ENCODE data around the gene GARIN5B. TPM values are rescaled to one million over a fixed set of nuclear protein-coding genes. Genes with fewer than 3 reads are reported as not detected.

GARIN5B gene
- total RNA-seq, 1 donor from 2014 or later = not detected

- TF ChIP-seq, protein P1, sequence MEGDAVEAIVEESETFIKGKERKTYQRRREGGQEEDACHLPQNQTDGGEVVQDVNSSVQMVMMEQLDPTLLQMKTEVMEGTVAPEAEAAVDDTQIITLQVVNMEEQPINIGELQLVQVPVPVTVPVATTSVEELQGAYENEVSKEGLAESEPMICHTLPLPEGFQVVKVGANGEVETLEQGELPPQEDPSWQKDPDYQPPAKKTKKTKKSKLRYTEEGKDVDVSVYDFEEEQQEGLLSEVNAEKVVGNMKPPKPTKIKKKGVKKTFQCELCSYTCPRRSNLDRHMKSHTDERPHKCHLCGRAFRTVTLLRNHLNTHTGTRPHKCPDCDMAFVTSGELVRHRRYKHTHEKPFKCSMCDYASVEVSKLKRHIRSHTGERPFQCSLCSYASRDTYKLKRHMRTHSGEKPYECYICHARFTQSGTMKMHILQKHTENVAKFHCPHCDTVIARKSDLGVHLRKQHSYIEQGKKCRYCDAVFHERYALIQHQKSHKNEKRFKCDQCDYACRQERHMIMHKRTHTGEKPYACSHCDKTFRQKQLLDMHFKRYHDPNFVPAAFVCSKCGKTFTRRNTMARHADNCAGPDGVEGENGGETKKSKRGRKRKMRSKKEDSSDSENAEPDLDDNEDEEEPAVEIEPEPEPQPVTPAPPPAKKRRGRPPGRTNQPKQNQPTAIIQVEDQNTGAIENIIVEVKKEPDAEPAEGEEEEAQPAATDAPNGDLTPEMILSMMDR (IDR thresholded peaks at IDR 0.05) = no peak
- no peaks in the 10 kb centered on the region for H3K9me3 Mint-ChIP-seq (ENCODE audit: low read depth)
- no peaks in the 10 kb centered on the region for H3K36me3 Mint-ChIP-seq (ENCODE audit: low read depth)
- no peak overlapping the region for H3K27ac Mint-ChIP-seq (ENCODE audit: unreplicated experiment)
- DNase-seq (ENCODE audit: low spot score) = no peak
- H3K4me3 Mint-ChIP-seq (ENCODE audit: unreplicated experiment) = no peak overlapping the region
- H3K27me3 Mint-ChIP-seq (ENCODE audit: low read depth) = peaks cover 38% of the 10 kb centered on the region
- peaks cover 14% of the 10 kb centered on the region for H3K4me1 Mint-ChIP-seq (ENCODE audit: low read depth)
Measured at GRCh38 chr19:55355213-55355821, 7.7 kb downstream of the GARIN5B start.

GRCh38 chr19:55354698-55355212 lies 8.3 kb downstream of the GARIN5B start, which contains the start of gene COX6B2:
COX6B2 (minus strand) TSS chr19:55354719; CDS start chr19:55354521, 198 bp downstream.
- TF ChIP-seq, protein P1 (IDR thresholded peaks at IDR 0.05) = no peak
- peaks cover 38% of the 10 kb centered on the region for H3K27me3 Mint-ChIP-seq (ENCODE audit: low read depth)
- H3K4me1 Mint-ChIP-seq (ENCODE audit: low read depth) = peaks cover 14% of the 10 kb centered on the region
- DNase-seq (ENCODE audit: low spot score) = peak; percentile 82
- no peaks in the 10 kb centered on the region for H3K36me3 Mint-ChIP-seq (ENCODE audit: low read depth)
- no peak within 1 kb of the TSS for H3K27ac Mint-ChIP-seq (ENCODE audit: unreplicated experiment)
- no peaks in the 10 kb centered on the region for H3K9me3 Mint-ChIP-seq (ENCODE audit: low read depth)
- H3K4me3 Mint-ChIP-seq (ENCODE audit: unreplicated experiment) = peak within 1 kb of the TSS; percentile 69

DNA sequence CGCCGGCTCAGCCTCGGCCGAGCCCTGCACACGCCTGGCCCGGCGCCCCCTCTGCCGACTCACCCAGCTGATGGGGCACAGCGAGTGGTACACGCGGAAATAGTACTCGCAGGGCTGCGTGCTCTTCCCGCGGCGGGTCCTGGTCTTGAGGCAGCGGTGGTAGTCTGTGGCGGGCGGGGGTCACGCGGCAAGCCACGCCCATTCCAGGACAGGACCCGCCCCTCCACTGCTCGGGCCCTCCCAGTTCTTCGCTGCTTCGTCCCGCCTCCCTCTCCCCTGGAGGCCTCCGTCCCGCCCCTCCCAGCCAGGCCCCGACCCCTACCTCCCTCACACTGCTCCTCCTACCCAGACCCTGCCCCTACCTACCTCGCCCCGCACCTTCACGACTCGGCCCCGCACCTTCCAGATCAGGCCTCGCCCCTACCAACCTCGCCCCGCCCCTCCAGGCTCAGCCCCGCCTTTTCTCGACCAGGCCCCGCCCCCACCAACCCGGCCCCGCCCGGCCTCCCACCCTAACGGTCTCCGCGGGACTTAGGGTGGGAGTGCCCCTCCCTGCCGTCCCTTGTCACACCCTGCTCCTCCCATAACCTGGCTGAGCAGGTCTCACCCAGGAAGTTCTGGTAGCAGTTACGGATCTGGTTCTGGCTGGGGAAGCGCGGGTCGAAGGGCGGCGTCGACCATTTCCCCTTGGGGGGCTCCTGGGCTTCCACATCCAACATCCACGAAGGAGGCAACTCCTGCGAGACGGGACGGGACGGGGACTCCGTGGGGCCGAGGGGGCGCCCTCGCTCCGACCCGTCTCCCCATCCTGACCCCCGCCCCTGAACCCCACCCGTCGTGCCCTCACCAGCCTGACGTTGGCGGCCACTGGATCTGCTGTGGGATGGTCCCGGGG lies 9.0 kb downstream of the GARIN5B start:
- peaks cover 38% of the 10 kb centered on the region for H3K27me3 Mint-ChIP-seq (ENCODE audit: low read depth)
- H3K4me1 Mint-ChIP-seq (ENCODE audit: low read depth) = peaks cover 14% of the 10 kb centered on the region
- TF ChIP-seq, protein P1 (IDR thresholded peaks at IDR 0.05) = no peak
- H3K36me3 Mint-ChIP-seq (ENCODE audit: low read depth) = no peaks in the 10 kb centered on the region
- no peaks in the 10 kb centered on the region for H3K9me3 Mint-ChIP-seq (ENCODE audit: low read depth)
- H3K4me3 Mint-ChIP-seq (ENCODE audit: unreplicated experiment) = peak overlapping the region; percentile 69
- peak; percentile 65 for DNase-seq (ENCODE audit: low spot score)
- no peak overlapping the region for H3K27ac Mint-ChIP-seq (ENCODE audit: unreplicated experiment)

GRCh38 chr19:55353356-55353802 lies 9.7 kb downstream of the GARIN5B start:
- Mint-ChIP-seq H3K36me3 (ENCODE audit: low read depth) (no peaks in the 10 kb centered on the region), H3K27ac (ENCODE audit: unreplicated experiment) (peak overlapping the region; percentile 22), H3K4me3 (ENCODE audit: unreplicated experiment) (peak overlapping the region; percentile 69), H3K9me3 (ENCODE audit: low read depth) (no peaks in the 10 kb centered on the region), H3K27me3 (ENCODE audit: low read depth) (peaks cover 38% of the 10 kb centered on the region), H3K4me1 (ENCODE audit: low read depth) (peaks cover 14% of the 10 kb centered on the region)
- DNase-seq (ENCODE audit: low spot score) = peak; percentile 70
- TF ChIP-seq, protein P1 (IDR thresholded peaks at IDR 0.05) = no peak

- no peak overlapping the region for H3K4me3 Mint-ChIP-seq (ENCODE audit: unreplicated experiment)
- peak overlapping the region; percentile 41 for H3K27ac Mint-ChIP-seq (ENCODE audit: unreplicated experiment)
- H3K4me1 Mint-ChIP-seq (ENCODE audit: low read depth) = peaks cover 14% of the 10 kb centered on the region
- no peak for DNase-seq (ENCODE audit: low spot score)
- peaks cover 38% of the 10 kb centered on the region for H3K27me3 Mint-ChIP-seq (ENCODE audit: low read depth)
- TF ChIP-seq, protein P1 (IDR thresholded peaks at IDR 0.05) = no peak
- no peaks in the 10 kb centered on the region for H3K9me3 Mint-ChIP-seq (ENCODE audit: low read depth)
- H3K36me3 Mint-ChIP-seq (ENCODE audit: low read depth) = no peaks in the 10 kb centered on the region
Measured at GRCh38 chr19:55352549-55353145, 10.4 kb downstream of the GARIN5B start.

All from chondrocyte (in vitro differentiated cells).